ENCODE results near the gene TMEM132E. TPM values are rescaled to one million over a fixed set of nuclear protein-coding genes. Genes with fewer than 3 reads are reported as not detected.
A peak's percentile ranks its signal among the peaks of the same experiment; 100 is the strongest.

Gene TMEM132E
- total and polyA plus RNA-seq, 12 donors: 0.07 to 1.1 (median 0.23) TPM; not detected in 1

DNA sequence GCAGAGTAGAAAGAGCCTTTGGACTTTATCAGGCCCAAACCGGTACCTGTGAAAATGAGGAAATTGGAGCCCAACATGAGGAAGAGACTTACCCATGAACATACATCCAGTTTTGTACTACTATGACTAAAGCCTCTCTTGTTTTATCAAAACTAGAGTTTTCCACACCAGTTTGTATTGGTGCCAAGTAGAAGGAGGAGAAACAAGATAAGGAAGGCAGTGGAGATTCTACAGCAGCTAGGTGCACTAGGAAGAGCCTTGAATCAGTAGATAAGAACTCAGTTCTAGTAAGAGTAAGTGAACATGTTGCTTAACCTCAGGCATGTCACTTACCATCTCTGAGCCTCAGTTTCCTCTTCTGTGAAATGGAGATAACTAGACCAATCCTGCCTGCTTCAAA, 13.7 kb upstream of the TMEM132E start:
- Histone ChIP-seq H3K4me1 (replicated peaks in 1 of 2) (peaks cover 0 to 8% of the 10 kb centered on the region in 2 donors), H3K9me3 (replicated peaks in 1 of 3) (no peaks in the 10 kb centered on the region), H3K27ac (no peak overlapping the region), H3K36me3 (replicated peaks in 1 of 2) (no peaks in the 10 kb centered on the region), H3K27me3 (peaks cover 13% of the 10 kb centered on the region), H3K4me3 (no peak overlapping the region)
- WGBS, 4 donors: 78 to 85% (median 83%) methylated on average over 1 of the region's 1 CpG
- intact Hi-C loops (cut with DNase I): no loop called here
- TF ChIP-seq, protein P1, sequence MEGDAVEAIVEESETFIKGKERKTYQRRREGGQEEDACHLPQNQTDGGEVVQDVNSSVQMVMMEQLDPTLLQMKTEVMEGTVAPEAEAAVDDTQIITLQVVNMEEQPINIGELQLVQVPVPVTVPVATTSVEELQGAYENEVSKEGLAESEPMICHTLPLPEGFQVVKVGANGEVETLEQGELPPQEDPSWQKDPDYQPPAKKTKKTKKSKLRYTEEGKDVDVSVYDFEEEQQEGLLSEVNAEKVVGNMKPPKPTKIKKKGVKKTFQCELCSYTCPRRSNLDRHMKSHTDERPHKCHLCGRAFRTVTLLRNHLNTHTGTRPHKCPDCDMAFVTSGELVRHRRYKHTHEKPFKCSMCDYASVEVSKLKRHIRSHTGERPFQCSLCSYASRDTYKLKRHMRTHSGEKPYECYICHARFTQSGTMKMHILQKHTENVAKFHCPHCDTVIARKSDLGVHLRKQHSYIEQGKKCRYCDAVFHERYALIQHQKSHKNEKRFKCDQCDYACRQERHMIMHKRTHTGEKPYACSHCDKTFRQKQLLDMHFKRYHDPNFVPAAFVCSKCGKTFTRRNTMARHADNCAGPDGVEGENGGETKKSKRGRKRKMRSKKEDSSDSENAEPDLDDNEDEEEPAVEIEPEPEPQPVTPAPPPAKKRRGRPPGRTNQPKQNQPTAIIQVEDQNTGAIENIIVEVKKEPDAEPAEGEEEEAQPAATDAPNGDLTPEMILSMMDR (IDR thresholded peaks at IDR 0.05): no peak
- TF ChIP-seq POLR2A (IDR thresholded peaks at IDR 0.05): no peak
- DNase-seq: no peak

DNA sequence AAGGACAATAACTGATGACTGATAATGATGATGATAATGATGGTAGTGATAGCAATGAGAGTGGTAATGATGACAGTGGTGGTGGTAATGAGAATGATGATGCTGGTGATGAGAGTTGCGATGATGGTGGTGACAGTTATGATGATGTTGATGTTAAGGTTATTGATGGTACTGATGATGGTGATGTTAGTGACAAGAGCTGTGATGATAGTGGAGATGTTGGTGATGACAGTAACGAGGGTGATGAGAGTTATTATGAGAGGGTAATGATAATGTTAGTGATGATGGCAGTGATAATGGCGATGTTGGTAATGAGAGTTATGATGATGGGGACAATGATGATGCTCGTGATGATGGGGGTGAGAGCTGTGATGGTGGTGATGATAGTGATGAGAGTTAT, 13.2 kb upstream of the TMEM132E start:
- no peak overlapping the region for H3K4me3 ChIP-seq
- H3K27ac ChIP-seq: no peak overlapping the region
- 87 to 88% (median 88%) methylated on average over 4 of the region's 4 CpGs for WGBS, 4 donors
- peaks cover 0 to 8% of the 10 kb centered on the region in 2 donors for H3K4me1 ChIP-seq (replicated peaks in 1 of 2)
- no peak for TF ChIP-seq POLR2A (IDR thresholded peaks at IDR 0.05)
- TF ChIP-seq, protein P1 (IDR thresholded peaks at IDR 0.05): no peak
- no peaks in the 10 kb centered on the region for H3K9me3 ChIP-seq (replicated peaks in 1 of 3)
- peaks cover 14% of the 10 kb centered on the region for H3K27me3 ChIP-seq
- intact Hi-C loops (cut with DNase I): no loop called here
- DNase-seq: no peak
- no peaks in the 10 kb centered on the region for H3K36me3 ChIP-seq (replicated peaks in 1 of 2)

DNA sequence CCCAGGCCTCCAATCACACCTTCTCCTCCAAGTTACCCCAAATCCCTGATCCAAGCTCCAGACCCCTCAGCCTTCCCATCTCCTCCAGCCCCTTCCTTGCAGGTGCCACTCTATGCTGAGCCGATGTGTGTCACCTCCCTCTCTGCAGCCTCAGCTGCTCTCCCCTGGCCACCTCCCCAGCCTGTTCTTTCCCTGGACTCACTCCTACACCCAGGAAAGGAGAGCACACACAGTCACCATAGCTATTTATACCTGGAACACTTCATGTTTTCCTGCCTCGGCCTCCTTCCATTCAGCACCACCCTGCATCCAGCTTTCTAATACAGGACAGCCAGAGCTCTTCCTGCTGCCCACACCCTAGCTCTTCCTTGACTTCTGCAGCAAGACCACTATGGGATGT, 12.5 kb upstream of the TMEM132E start:
- Histone ChIP-seq H3K9me3 (replicated peaks in 1 of 3) (no peaks in the 10 kb centered on the region), H3K4me1 (replicated peaks in 1 of 2) (peaks cover 0 to 8% of the 10 kb centered on the region in 2 donors), H3K27ac (no peak overlapping the region), H3K4me3 (no peak overlapping the region), H3K36me3 (replicated peaks in 1 of 2) (no peaks in the 10 kb centered on the region), H3K27me3 (peaks cover 14% of the 10 kb centered on the region)
- no peak for TF ChIP-seq POLR2A (IDR thresholded peaks at IDR 0.05)
- TF ChIP-seq, protein P1 (IDR thresholded peaks at IDR 0.05): no peak
- intact Hi-C loops (cut with DNase I): no loop called here
- no peak for DNase-seq
- WGBS, 4 donors: 88 to 93% (median 91%) methylated on average over 2 of the region's 2 CpGs

DNA sequence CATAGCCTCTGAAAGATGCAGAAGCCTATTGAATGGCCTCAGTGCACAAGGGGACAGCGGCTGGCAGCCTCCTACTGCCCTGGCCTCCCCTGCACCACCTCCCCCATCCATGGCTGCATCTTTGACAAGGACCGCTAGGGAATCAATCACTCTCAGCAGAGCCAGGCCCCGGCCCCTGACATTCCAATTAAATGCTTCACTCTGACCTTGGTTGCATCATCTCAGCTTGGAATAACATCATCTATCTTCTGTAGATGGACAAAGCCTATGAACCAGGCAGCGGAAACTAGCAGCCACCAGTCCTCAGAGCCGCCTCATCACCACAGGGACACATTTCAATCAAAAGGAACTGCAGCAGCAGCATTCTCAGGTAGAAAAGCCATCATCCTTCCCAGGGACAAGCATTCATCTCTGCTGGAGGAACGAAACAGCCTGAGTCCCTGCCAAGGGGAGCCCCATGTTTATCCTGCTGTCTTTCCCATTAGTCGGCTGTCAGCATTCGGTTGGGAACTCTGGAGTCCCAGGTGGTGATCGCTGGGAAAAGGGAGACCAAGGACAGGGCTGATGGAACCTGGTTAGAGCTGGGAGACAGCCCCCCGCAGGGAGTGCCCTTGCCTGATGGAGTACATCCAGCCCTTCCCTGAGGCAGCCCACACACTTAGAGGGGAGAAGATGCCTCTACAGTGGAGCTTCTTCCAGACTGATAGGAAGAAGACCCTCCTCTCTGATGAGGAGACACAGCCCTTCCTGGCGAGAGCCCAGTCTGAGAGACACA, 11.5 kb upstream of the TMEM132E start:
- intact Hi-C loops (cut with DNase I): no loop called here
- Histone ChIP-seq H3K27ac (no peak overlapping the region), H3K27me3 (peaks cover 13% of the 10 kb centered on the region), H3K4me3 (no peak overlapping the region), H3K4me1 (replicated peaks in 1 of 2) (peaks cover 0 to 8% of the 10 kb centered on the region in 2 donors), H3K9me3 (replicated peaks in 1 of 3) (no peaks in the 10 kb centered on the region), H3K36me3 (replicated peaks in 1 of 2) (no peaks in the 10 kb centered on the region)
- TF ChIP-seq, protein P1 (IDR thresholded peaks at IDR 0.05): peak in 1 of 6 experiments; percentile 9
- TF ChIP-seq POLR2A (IDR thresholded peaks at IDR 0.05): no peak
- DNase-seq: peak in 5 of 7 donors; percentile 31 to 66 (median 51)
- 21 to 58% (median 33%) methylated on average over 10 to 11 of the region's 11 CpGs for WGBS, 4 donors

All from adrenal gland (tissue), 12 donors.